Kidney glomerular epithelial cell (primary cell): ENCODE measurements around the gene ITPA.
"Not testable (repeated sequence)": the region's sequence is repeated elsewhere in the genome, so short reads cannot be mapped to it uniquely, and the experiment has no call there.

ENCODE experiments used
- DNase-seq: peaks from one replicate; lab custom pipeline; 2025; lab: John Stamatoyannopoulos, UW

ITPA gene

DNA sequence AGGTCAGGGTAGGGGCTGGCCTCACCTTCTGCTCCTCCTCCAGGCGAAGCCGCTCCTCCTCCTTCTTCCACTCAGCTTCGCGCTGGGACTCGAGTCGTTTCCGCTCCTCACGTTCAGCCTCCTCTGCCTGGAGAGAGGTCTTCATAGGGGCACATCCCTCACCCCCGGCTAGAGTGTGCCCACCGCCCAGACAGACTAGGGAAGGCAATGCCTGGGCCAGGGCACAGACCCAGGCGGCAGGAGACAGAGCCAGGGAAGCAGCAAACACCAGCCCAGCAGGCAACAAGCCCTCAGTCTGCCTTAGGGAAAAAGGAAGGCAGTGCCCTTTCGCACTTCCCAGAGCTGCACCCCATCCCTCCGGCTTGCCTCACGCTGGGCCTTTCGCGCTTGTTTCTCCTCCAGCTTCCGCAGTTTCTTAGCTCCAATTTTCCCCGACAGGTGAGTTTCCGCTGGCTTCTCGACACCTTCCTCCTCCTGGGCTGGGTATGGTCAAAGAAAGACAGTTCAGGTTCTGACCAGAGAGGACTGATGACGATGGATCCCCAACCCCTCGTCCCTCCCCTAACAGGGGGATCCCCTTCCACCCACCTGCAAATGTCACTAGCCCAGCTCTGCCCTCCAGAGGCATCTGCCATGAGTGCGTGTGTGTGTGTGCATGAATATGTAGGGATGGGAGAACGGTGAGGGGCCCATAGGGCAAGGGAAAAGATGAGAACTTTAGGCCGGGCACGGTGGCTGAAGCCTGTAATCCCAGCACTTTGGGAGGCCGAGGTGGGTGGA lies 9.1 kb upstream of the ITPA start:
- DNase-seq = no peak

GRCh38 chr20:3202965-3203314 lies 6.4 kb upstream of the ITPA start:
- no peak for DNase-seq

- DNase-seq = no peak
Observed at GRCh38 chr20:3203315-3204123, 5.8 kb upstream of the ITPA start.

- peak; percentile 80 for DNase-seq
Observed at GRCh38 chr20:3204124-3204794, 5.0 kb upstream of the ITPA start, which contains the start of gene DDRGK1. Gene DDRGK1 (minus strand): TSS chr20:3204682. CDS start chr20:3204627, 55 bp downstream.

DNA sequence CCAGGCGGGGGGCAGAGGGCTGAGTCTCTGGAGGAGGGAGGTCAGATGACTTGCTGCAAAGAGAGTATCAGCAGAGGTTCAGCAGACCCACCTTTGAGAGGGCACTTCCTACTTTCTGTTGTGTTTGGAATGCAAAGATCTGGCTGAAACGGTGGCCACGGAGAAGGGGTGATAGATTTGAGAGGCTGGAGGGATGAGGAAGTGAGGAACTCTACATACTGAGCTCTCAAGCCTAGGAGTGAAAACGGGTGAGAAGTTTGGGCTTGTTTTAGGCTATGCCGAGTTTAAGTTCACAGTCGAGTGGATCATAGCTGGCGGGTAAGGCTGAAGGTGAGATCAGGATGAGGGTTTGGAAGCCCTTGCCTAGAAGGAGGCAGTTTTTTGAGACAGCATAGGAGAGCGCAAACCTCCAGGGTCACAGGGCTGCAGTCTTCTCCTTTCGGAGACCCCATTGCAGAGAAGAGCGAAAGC lies 477 bp upstream of the ITPA start:
- no peak for DNase-seq

GRCh38 chr20:3209946-3210317 lies 634 bp downstream of the ITPA start:
- no peak for DNase-seq

GRCh38 chr20:3210346-3210745 lies 1.0 kb downstream of the ITPA start:
- no peak for DNase-seq

DNA sequence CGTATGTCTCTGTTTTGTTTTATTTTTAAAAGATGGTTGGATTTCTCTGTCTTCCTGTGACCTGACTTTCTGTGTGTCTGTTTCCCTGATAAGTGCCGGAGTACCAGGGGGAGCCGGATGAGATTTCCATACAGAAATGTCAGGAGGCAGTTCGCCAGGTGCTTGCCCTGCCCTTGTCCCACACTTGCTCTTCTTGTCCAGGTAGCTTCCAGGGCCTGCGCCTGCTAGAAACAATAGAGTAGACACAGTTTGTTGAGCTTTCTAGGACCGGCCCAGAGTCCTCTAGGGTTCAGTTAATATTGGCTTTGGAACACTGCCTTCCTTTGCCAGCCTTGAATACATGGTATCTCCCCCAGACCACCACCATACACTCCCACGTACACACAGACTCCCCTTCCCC lies 3.9 kb downstream of the ITPA start:
- DNase-seq = no peak

- DNase-seq = not testable (repeated sequence)
Observed at GRCh38 chr20:3215359-3215917, 6.1 kb downstream of the ITPA start.

GRCh38 chr20:3218307-3218988 lies 9.2 kb downstream of the ITPA start:
- DNase-seq = no peak

GRCh38 chr20:3221398-3222226 lies 12.3 kb downstream of the ITPA start:
- DNase-seq = peak; percentile 24

- DNase-seq = peak; percentile 84
Observed at GRCh38 chr20:3222635-3223600, 13.6 kb downstream of the ITPA start.

DNA sequence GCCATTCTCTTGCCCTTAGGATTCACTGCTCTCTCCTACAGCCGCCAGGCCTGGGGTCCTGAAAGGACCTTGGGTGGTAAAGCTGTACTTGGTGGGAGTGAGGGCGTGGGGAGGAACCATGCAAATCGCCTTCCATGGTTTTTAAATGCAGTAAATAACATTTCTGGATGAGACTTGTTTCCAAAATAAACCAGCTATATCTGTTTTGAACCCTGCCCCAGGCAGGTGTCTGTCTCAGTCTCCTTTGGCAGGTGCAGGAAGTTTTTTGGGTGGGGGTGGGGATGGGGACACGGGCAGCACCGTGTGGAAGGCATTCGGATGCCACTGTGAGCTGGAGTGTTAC lies 14.3 kb downstream of the ITPA start:
- no peak for DNase-seq

DNA sequence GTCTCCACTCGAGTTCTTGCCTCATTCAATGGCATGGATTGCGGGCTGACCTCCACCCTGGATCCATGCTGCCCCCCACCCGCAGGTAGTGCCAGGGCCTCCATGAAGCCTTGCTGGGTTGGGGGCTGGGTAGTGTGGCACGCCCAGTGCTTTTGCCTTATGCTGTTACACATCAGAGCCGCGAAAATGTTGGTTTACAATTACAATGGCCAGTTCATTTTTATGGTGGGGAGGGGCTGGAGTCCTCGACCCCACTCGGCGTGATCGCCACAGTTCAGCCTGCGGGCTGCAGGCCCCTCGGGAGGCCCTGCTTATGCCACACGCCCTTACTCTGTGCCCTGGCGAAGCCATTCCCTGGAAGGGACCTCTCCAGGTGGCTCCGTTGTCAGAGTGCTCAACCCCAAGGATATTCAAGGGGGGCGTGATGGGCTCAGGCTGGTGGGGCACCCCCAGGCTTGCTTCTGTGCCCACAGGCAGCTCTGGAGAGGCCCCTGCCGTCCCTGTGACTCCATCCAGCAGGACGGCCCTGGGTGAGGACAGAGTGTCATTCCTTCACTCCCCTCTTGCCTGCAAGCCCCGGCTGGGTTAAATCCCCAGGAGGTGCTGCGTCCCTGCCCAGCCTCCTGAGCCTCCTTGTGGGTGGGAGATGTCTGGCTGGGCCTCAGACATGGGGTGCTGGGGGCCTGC lies 14.8 kb downstream of the ITPA start:
- DNase-seq = no peak

GRCh38 chr20:3224681-3225421 lies 15.6 kb downstream of the ITPA start:
- no peak for DNase-seq

- no peak for DNase-seq
Observed at GRCh38 chr20:3226093-3226492, 16.8 kb downstream of the ITPA start.

GRCh38 chr20:3226864-3227263 lies 17.6 kb downstream of the ITPA start:
- no peak for DNase-seq

GRCh38 chr20:3227506-3227905 lies 18.2 kb downstream of the ITPA start:
- peak; percentile 87 for DNase-seq
